GM23338 (cell line): ENCODE data around the gene LNP1. TPM values are rescaled to one million over a fixed set of nuclear protein-coding genes. Genes with fewer than 3 reads are reported as not detected.
"Not testable (repeated sequence)": the region's sequence is repeated elsewhere in the genome, so short reads cannot be mapped to it uniquely, and the experiment has no call there.

ENCODE experiments used
- ATAC-seq: fragments of 200-7000 bp; cut with Tn5 transposase; 3 replicates; pipeline ENCODE4 v1.9.1; 2020
- DNase-seq: peaks from one replicate; pipeline ENCODE4 v3.0.0-alpha.2; 2015; ENCODE audit warnings: low spot score
- H2AFZ ChIP-seq: fragments of 200-600 bp; sonication (generic); 2 replicates; pipeline ENCODE4 v1.8.0; 2016; ENCODE audit warnings: antibody characterized with exemption, mild to moderate bottlenecking, moderate library complexity
- H3F3A ChIP-seq: fragments of 200-600 bp; sonication (generic); replicated peaks from 2 replicates; pipeline ENCODE4 v1.8.0; 2017; ENCODE audit warnings: antibody characterized with exemption, mixed run types, low read depth
- H3K27ac ChIP-seq: fragments of 200-600 bp; sonication (generic); 2 replicates; pipeline ENCODE4 v1.6.1; 2016; ENCODE audit warnings: low read depth
- H3K27me3 ChIP-seq: fragments of 200-600 bp; sonication (generic); 2 replicates; pipeline ENCODE4 v1.8.0; 2016; ENCODE audit warnings: mild to moderate bottlenecking, mixed run types, moderate library complexity; ENCODE audit not compliant: insufficient read depth
- H3K36me3 ChIP-seq: fragments of 200-600 bp; sonication (generic); 2 replicates; pipeline ENCODE4 v1.8.0; 2016; ENCODE audit warnings: mild to moderate bottlenecking; ENCODE audit not compliant: insufficient read depth
- H3K4me1 ChIP-seq: fragments of 200-600 bp; sonication (generic); 2 replicates; pipeline ENCODE4 v1.8.0; 2016; ENCODE audit warnings: mild to moderate bottlenecking, moderate library complexity; ENCODE audit not compliant: insufficient read depth
- H3K4me2 ChIP-seq: fragments of 200-600 bp; sonication (generic); 2 replicates; pipeline ENCODE4 v1.7.1; 2017; ENCODE audit warnings: mixed run types
- H3K4me3 ChIP-seq: fragments of 200-600 bp; sonication (generic); 2 replicates; pipeline ENCODE4 v1.6.1; 2016; ENCODE audit warnings: mixed run types
- H3K79me2 ChIP-seq: fragments of 200-600 bp; sonication (generic); replicated peaks from 2 replicates; pipeline ENCODE4 v1.8.0; 2017; ENCODE audit warnings: mild to moderate bottlenecking; ENCODE audit not compliant: insufficient read depth
- H3K9me2 ChIP-seq: fragments of 200-600 bp; sonication (generic); 2 replicates; pipeline ENCODE4 v1.8.0; 2017; ENCODE audit not compliant: insufficient read depth
- H4K20me1 ChIP-seq: fragments of 200-600 bp; sonication (generic); replicated peaks from 2 replicates; pipeline ENCODE4 v1.8.0; 2017; ENCODE audit warnings: mild to moderate bottlenecking; ENCODE audit not compliant: insufficient read depth
- H3K27ac Mint-ChIP-seq: 2 replicates; pipeline ENCODE4 v1.8.0; 2020; ENCODE audit warnings: inconsistent platforms, mild to moderate bottlenecking, moderate library complexity, mixed read lengths
- H3K27me3 Mint-ChIP-seq: 3 replicates; pipeline ENCODE4 v1.8.0; 2022; ENCODE audit warnings: low read depth, mild to moderate bottlenecking, moderate library complexity, mixed read lengths, inconsistent platforms; ENCODE audit not compliant: insufficient read depth, poor library complexity
- H3K36me3 Mint-ChIP-seq: 3 replicates; pipeline ENCODE4 v1.8.0; 2021; ENCODE audit warnings: low read depth, mild to moderate bottlenecking, inconsistent platforms, moderate library complexity, mixed read lengths
- H3K4me1 Mint-ChIP-seq: 3 replicates; pipeline ENCODE4 v1.8.0; 2020; ENCODE audit warnings: mild to moderate bottlenecking, inconsistent platforms, mixed read lengths
- H3K4me3 Mint-ChIP-seq: 3 replicates; pipeline ENCODE4 v1.8.0; 2021; ENCODE audit warnings: moderate library complexity, mild to moderate bottlenecking, inconsistent platforms, mixed read lengths
- H3K9me3 Mint-ChIP-seq: 3 replicates; pipeline ENCODE4 v1.8.0; 2020; ENCODE audit warnings: moderate library complexity, mild to moderate bottlenecking, inconsistent platforms, mixed read lengths
- CREB1 ChIP-seq: fragments of 250-450 bp; sonication (Bioruptor Pico); IDR thresholded peaks from 2 replicates; pipeline ENCODE4 v1.5.0; 2020; ENCODE audit warnings: low read depth, mild to moderate bottlenecking, moderate library complexity
- ETS1 ChIP-seq: IDR thresholded peaks from 2 replicates; pipeline ENCODE4 v1.6.1; 2016; ENCODE audit warnings: antibody characterized with exemption
- EZH2 ChIP-seq: fragments of 200-600 bp; sonication (generic); IDR thresholded peaks from one replicate; pipeline ENCODE4 v1.8.0; 2017; ENCODE audit warnings: antibody characterized with exemption, mild to moderate bottlenecking, low read depth; ENCODE audit not compliant: unreplicated experiment
- EZH2phosphoT487 ChIP-seq: fragments of 200-600 bp; sonication (generic); IDR thresholded peaks from one replicate; pipeline ENCODE4 v1.8.1; 2018; ENCODE audit warnings: antibody characterized with exemption; ENCODE audit not compliant: unreplicated experiment
- NANOG ChIP-seq: IDR thresholded peaks from 2 replicates; pipeline ENCODE4 v1.6.1; 2016; ENCODE audit warnings: antibody characterized with exemption, borderline replicate concordance
- STAT1 ChIP-seq: IDR thresholded peaks from one replicate; pipeline ENCODE4 v1.6.1; 2016; ENCODE audit warnings: antibody characterized with exemption; ENCODE audit not compliant: unreplicated experiment
- ZNF331 ChIP-seq: fragments of 250-450 bp; sonication (Bioruptor Pico); IDR thresholded peaks from 2 replicates; pipeline ENCODE4 v1.5.0; 2020; ENCODE audit warnings: low read depth, mild to moderate bottlenecking, moderate library complexity
- ZNF462 ChIP-seq: fragments of 250-450 bp; sonication (Bioruptor Pico); IDR thresholded peaks from 2 replicates; pipeline ENCODE4 v1.5.0; 2020; ENCODE audit warnings: mild to moderate bottlenecking, moderate library complexity
- polyA plus RNA-seq: library from polyadenylated mRNA; unstranded; fragments of >200 nt; fragmentation: Nextera tagmentation; extraction: Ambion mirVana; gene quantifications from 2 replicates; pipeline ENCODE4 v1.2.1, GENCODE V29; 2016
- total RNA-seq: library from RNA; depleted of rRNA; stranded (reverse); fragments of >200 nt; shearing (Covaris generic); gene quantifications from 2 replicates; pipeline ENCODE4 v1.2.3, GENCODE V29; 2014

The LNP1 gene
- total and polyA plus RNA-seq, 2 experiments from 2014 or later = 4.7 to 6.7 TPM

GRCh38 chr3:100471444-100471843, 70.1 kb downstream of the LNP1 start (continued):
- no peak for TF ChIP-seq ETS1
- TF ChIP-seq NANOG = no peak

- H3K4me1 ChIP-seq, H3K27me3 Mint-ChIP-seq, H3K79me2 ChIP-seq, H3F3A ChIP-seq, DNase-seq, H3K27ac Mint-ChIP-seq, H4K20me1 ChIP-seq, ATAC-seq, H2AFZ ChIP-seq, H3K9me2 ChIP-seq, H3K4me1 Mint-ChIP-seq, H3K27ac ChIP-seq, H3K4me2 ChIP-seq, H3K4me3 Mint-ChIP-seq, H3K27me3 ChIP-seq, H3K4me3 ChIP-seq, H3K36me3 ChIP-seq: not testable (repeated sequence)
- Mint-ChIP-seq H3K9me3 (peaks cover 22% of the 10 kb centered on the region), H3K36me3 (peaks cover 14% of the 10 kb centered on the region)
Observed at GRCh38 chr3:100477851-100478360, 76.6 kb downstream of the LNP1 start.

GRCh38 chr3:100478521-100478920, 77.2 kb downstream of the LNP1 start:
- not testable (repeated sequence) for H3K79me2 ChIP-seq, H3K27ac Mint-ChIP-seq, H4K20me1 ChIP-seq, H3K4me3 Mint-ChIP-seq, H3K4me2 ChIP-seq, H3K27me3 ChIP-seq, H3K4me3 ChIP-seq, H3K9me2 ChIP-seq, DNase-seq, H3K4me1 ChIP-seq, H3K27ac ChIP-seq, H3K4me1 Mint-ChIP-seq, H3K36me3 ChIP-seq, ATAC-seq, H2AFZ ChIP-seq, H3K27me3 Mint-ChIP-seq, H3F3A ChIP-seq
- peaks cover 14% of the 10 kb centered on the region for H3K36me3 Mint-ChIP-seq
- peaks cover 22% of the 10 kb centered on the region for H3K9me3 Mint-ChIP-seq

- Mint-ChIP-seq H3K4me3 (no peak overlapping the region), H3K9me3 (peaks cover 22% of the 10 kb centered on the region), H3K4me1 (no peaks in the 10 kb centered on the region), H3K27me3 (no peaks in the 10 kb centered on the region), H3K27ac (no peak overlapping the region), H3K36me3 (peaks cover 14% of the 10 kb centered on the region)
- H3F3A ChIP-seq = no peaks in the 10 kb centered on the region
- H3K4me2 ChIP-seq = no peak overlapping the region
- H3K36me3 ChIP-seq = no peaks in the 10 kb centered on the region; the same call in 1 of the 2 replicates
- H3K9me2 ChIP-seq = no peaks in the 10 kb centered on the region
- H3K4me1 ChIP-seq = no peaks in the 10 kb centered on the region
- no peak overlapping the region for H3K27ac ChIP-seq
- H4K20me1 ChIP-seq = no peaks in the 10 kb centered on the region
- no peaks in the 10 kb centered on the region for H3K79me2 ChIP-seq
- ATAC-seq = no peak
- H3K4me3 ChIP-seq = no peak overlapping the region
- H2AFZ ChIP-seq = no peak overlapping the region
- DNase-seq = no peak
- H3K27me3 ChIP-seq = no peaks in the 10 kb centered on the region
- TF ChIP-seq ZNF462 (CRISPR knock-in tag) = no peak
- TF ChIP-seq EZH2phosphoT487 = no peak
- no peak for TF ChIP-seq STAT1
- TF ChIP-seq EZH2 = no peak
- no peak for TF ChIP-seq NANOG
- no peak for TF ChIP-seq CREB1 (CRISPR knock-in tag)
- TF ChIP-seq ZNF331 = no peak
Observed at GRCh38 chr3:100480081-100480480, 78.7 kb downstream of the LNP1 start.
